ENCODE results near the gene INTS1. TPM values are rescaled to one million over a fixed set of nuclear protein-coding genes. Genes with fewer than 3 reads are reported as not detected.
A peak's percentile ranks its signal among the peaks of the same experiment; 100 is the strongest.

The INTS1 gene
- total RNA-seq, 2 donors from 2014 or later = 79.0 to 153 TPM

DNA sequence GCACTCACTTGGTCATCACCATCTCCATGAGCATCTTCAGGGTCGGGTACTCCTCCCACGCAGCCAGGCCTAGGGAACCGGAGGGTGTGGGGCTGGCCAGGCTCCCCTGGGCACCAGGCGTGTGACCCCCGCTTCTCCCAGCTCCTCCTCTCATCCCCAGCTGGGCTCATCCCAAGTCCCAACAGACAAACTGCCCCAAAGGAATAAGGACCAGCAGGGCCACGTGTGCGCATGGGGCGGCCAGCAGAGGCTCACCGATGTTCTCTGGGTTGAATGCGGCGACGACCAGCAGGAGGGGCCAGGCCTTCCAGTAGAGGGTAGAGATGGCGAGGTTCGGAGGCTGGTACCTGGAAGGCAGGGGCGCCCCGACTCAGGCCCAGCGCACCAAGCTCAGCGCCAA lies 14.9 kb downstream of the INTS1 start:
- Mint-ChIP-seq H3K27ac (no peak overlapping the region), H3K9me3 (no peaks in the 10 kb centered on the region), H3K4me1 (ENCODE audit: low read depth in 2 of 2) (peaks cover 0 to 6% of the 10 kb centered on the region in 2 donors), H3K27me3 (no peaks in the 10 kb centered on the region), H3K36me3 (peaks cover 6% of the 10 kb centered on the region), H3K4me3 (no peak overlapping the region)
- ATAC-seq (no peak), DNase-seq (ENCODE audit: low spot score) (no peak)

DNA sequence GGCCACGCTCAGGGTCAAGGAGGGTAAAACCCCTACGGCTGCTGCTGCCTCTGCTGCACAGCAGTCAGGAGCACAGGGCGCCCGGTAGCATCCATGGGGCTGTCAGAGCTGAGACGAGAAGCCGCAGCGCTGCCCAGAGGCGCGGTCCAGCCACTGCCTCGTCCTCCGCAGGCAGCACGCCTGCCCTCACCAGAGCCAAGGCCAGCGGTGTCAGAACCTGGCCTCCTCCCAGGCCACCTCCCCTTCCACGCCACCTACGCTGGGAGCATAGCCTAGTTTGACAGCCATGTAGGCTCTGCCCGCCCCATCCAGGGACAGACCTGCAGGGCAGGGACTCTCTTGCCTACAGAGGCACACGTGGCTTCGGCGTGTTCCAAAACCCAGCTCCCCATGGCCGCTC lies 16.2 kb downstream of the INTS1 start:
- H3K27me3 Mint-ChIP-seq = no peaks in the 10 kb centered on the region
- H3K36me3 Mint-ChIP-seq = peaks cover 6% of the 10 kb centered on the region
- no peak for DNase-seq (ENCODE audit: low spot score)
- no peak overlapping the region for H3K27ac Mint-ChIP-seq
- H3K4me3 Mint-ChIP-seq = no peak overlapping the region
- peaks cover 0 to 6% of the 10 kb centered on the region in 2 donors for H3K4me1 Mint-ChIP-seq (ENCODE audit: low read depth in 2 of 2)
- H3K9me3 Mint-ChIP-seq = no peaks in the 10 kb centered on the region
- ATAC-seq = peak in 1 of 2 donors; percentile 4

DNA sequence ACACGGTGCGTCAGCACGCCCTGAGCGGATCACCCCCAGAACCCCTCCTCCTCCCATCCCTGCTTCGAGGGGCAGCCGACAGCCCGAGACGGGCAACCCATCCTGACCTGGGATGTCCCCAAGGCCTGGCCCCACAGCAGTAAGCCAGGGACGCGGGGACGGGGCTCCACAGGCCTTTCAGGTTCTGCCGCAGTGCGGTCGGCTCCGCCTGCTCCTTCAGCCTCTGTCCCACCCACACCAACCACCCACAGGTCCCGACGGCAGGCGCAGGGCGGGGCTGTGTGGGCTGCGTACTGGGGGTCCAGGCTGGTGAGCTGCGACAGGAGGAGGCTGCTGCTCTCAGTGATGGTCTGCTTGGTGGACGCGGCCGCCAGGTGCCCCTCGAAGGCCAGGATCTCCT lies 16.7 kb downstream of the INTS1 start:
- H3K36me3 Mint-ChIP-seq = peaks cover 3% of the 10 kb centered on the region
- no peak overlapping the region for H3K4me3 Mint-ChIP-seq
- no peak for ATAC-seq
- peaks cover 0 to 6% of the 10 kb centered on the region in 2 donors for H3K4me1 Mint-ChIP-seq (ENCODE audit: low read depth in 2 of 2)
- DNase-seq (ENCODE audit: low spot score) = no peak
- no peaks in the 10 kb centered on the region for H3K9me3 Mint-ChIP-seq
- no peaks in the 10 kb centered on the region for H3K27me3 Mint-ChIP-seq
- no peak overlapping the region for H3K27ac Mint-ChIP-seq

DNA sequence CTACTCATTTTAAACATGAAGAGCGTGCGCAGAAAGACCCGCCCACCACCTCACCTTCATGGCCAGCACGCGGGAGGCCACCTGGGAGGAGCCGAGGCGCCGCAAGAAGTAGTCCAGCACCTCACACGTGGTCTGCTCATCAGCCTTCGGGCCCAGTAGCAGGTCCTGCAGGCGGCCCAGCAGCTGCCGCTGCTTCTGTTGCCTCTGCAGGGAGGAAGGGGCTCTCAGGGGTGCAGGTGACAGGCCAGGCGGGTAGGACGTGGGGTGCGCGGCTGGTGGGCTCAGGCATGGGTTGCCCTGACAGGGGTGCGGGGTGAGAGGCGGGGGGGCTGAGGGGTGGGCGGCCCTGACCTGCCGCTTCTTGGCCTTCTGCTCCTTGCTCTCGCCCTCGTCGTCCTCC lies 17.6 kb downstream of the INTS1 start:
- Mint-ChIP-seq H3K4me3 (no peak overlapping the region), H3K4me1 (ENCODE audit: low read depth in 2 of 2) (peaks cover 0 to 6% of the 10 kb centered on the region in 2 donors), H3K9me3 (no peaks in the 10 kb centered on the region), H3K27ac (no peak overlapping the region), H3K36me3 (no peaks in the 10 kb centered on the region), H3K27me3 (no peaks in the 10 kb centered on the region)
- ATAC-seq (no peak), DNase-seq (ENCODE audit: low spot score) (no peak)

DNA sequence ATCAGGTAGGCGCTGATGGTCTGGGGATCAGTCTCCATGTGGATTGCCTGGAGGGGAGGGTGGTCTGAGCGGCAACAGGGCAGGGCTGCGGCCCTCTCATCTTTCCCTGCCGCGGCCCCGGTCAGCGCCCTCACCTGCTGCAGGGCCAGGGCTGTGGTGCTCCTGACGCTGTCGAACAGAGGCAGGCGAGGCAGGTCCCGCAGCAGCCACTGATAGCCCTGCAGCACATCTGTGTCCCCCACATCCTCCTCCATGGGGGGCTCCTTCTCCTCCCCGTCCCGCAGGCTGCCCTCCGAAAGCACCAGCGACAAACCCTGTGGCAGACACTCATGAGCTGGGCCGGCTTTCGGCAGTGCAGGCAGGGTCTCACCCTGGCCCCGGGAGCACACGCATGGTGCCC lies 19.0 kb downstream of the INTS1 start:
- H3K36me3 Mint-ChIP-seq = no peaks in the 10 kb centered on the region
- H3K4me3 Mint-ChIP-seq = no peak overlapping the region
- no peaks in the 10 kb centered on the region for H3K9me3 Mint-ChIP-seq

DNA sequence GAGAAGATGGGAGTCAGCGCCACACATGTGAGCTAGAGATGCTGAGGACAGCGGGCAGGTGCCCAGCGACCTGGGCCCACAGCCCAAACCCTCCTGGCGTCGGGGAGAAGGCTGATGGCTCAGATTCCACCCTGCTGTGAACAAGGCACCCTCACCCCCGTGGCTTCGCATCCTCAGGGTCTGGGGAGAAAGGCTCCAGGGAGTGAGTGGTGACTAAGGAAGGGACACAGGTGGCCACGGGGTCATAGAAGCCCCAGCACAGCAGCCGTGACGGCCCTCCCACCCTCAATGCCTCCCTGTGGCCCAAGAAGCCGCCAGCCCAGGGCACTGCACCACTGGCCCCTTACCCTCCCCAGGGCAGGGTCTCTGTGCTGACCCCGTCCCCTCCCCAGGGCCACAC lies 19.6 kb downstream of the INTS1 start:
- H3K36me3 Mint-ChIP-seq = no peaks in the 10 kb centered on the region

More for the DNA sequence above, 19.0 kb downstream of the INTS1 start:
- Mint-ChIP-seq H3K27me3 (no peaks in the 10 kb centered on the region), H3K27ac (no peak overlapping the region), H3K4me1 (ENCODE audit: low read depth in 2 of 2) (peaks cover 0 to 6% of the 10 kb centered on the region in 2 donors)
- ATAC-seq (no peak), DNase-seq (ENCODE audit: low spot score) (no peak)

DNA sequence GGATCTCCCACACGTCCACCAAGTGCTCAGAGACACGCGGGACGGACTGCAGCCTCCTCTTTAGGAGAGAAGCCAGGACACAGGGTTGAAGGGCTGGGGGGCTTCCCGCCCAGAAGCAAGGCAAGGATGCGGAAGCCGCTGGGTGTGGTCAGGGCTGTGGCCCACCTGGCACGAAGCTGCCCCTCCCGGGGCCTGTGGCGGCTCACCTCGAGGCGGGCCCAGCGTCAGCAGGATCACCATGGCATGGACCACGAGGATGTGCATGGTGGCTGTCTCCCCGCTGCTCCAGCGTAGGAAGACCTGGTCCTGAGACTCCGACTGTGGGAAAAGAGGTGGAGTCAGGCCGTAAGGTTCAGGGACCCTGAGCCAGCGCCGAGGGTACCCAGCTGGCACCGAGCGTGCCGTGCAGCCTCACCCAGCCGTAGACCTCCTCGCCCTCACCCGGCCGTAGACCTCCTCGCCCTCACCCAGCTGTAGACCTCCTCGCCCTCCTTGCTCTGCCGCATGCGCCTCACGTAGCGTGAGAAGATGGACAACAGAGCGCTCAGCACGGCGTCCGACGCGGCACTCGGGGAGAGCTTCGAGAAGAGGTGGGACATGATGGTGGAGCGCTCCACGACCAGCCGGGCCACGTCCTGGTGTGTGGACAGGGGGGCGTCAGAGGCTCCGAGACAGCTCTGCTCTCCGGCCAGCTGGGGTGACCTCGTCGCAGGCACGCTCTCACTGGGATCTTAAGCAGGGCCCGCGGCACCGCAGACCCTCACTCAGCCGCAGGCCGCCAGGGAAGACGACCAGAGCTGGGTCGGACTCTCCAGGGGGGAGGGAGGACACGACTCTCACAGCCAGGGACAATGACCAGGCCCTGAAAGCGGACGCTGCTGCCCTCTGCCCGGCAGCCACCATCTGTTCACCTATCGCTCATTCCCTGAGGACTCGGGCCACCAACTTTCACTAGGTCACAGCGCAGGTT lies 20.4 kb downstream of the INTS1 start:
- DNase-seq (ENCODE audit: low spot score) = no peak
- Mint-ChIP-seq H3K27ac (no peak overlapping the region), H3K27me3 (no peaks in the 10 kb centered on the region), H3K4me3 (no peak overlapping the region), H3K9me3 (no peaks in the 10 kb centered on the region), H3K4me1 (ENCODE audit: low read depth in 2 of 2) (peaks cover 0 to 6% of the 10 kb centered on the region in 2 donors), H3K36me3 (no peaks in the 10 kb centered on the region)
- ATAC-seq = no peak

More for the DNA sequence above, 19.6 kb downstream of the INTS1 start:
- no peak overlapping the region for H3K27ac Mint-ChIP-seq
- ATAC-seq (no peak), DNase-seq (ENCODE audit: low spot score) (no peak)
- H3K4me3 Mint-ChIP-seq = no peak overlapping the region
- H3K27me3 Mint-ChIP-seq = no peaks in the 10 kb centered on the region
- no peaks in the 10 kb centered on the region for H3K9me3 Mint-ChIP-seq
- peaks cover 0 to 6% of the 10 kb centered on the region in 2 donors for H3K4me1 Mint-ChIP-seq (ENCODE audit: low read depth in 2 of 2)

DNA sequence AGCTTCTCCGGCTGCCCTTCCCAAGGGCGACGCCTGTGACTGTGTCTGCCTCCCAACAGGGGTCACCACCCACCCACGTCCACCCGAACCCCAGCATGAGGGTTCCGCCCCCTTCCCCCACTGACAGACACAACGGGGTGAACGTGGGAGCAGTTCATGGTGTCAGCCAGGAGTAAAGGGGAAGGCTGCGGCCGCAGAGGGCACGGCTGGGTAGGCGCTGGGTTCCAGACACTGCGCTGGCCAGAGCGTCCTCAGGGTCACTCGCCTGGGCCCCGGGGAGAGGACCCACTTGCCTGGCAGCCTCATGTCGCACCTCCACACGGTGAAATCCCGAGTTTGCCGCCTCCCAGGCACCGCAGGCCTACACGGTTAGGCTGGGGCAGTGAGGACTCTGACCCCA lies 21.1 kb downstream of the INTS1 start:
- Mint-ChIP-seq H3K27ac (no peak overlapping the region), H3K27me3 (no peaks in the 10 kb centered on the region), H3K36me3 (no peaks in the 10 kb centered on the region), H3K4me1 (ENCODE audit: low read depth in 2 of 2) (no peaks in the 10 kb centered on the region), H3K9me3 (no peaks in the 10 kb centered on the region), H3K4me3 (no peak overlapping the region)
- ATAC-seq (no peak), DNase-seq (ENCODE audit: low spot score) (no peak)

DNA sequence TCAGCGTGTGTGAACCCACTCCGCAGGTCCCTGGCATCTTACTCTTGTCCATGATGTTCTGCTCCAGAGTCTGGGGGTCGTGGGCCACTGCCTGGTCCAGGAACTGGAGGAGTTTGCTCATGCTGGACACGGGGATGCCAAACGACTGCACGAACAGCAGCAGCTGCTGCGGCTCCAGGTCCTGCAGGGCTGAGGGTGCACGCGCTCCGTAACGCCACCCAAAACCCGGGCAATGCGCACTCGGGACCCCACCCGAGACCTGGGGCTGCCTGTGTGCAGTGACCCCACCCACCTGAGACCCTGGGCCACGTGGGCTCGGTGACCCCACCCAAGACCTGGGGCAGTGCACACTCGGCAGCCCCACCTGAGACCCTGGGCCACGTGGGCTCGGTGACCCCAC lies 22.9 kb downstream of the INTS1 start:
- Mint-ChIP-seq H3K27me3 (no peaks in the 10 kb centered on the region), H3K27ac (no peak overlapping the region), H3K4me3 (no peak overlapping the region), H3K4me1 (ENCODE audit: low read depth in 2 of 2) (no peaks in the 10 kb centered on the region), H3K9me3 (no peaks in the 10 kb centered on the region), H3K36me3 (no peaks in the 10 kb centered on the region)
- ATAC-seq = no peak
- DNase-seq (ENCODE audit: low spot score) = no peak

DNA sequence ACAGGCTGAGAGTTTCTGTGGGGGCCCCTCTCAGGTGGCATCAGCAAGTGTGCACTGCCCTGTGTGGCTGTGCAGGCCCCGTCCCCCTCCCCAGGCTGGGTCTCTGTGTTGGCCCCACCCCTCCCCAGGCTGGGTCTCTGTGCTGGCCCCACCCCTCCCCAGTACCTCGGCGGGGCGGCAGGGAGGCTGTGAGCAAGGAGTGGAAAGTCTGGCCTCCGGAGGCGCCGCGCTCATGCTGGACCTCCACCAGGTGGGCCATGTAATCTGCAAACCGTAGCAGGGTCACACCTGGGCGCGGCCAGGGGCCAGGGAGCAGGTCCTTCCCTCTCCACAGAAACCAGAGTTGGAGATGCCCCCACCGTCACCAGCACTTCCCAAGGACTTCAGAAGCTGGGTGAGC lies 23.5 kb downstream of the INTS1 start:
- no peak overlapping the region for H3K4me3 Mint-ChIP-seq
- H3K36me3 Mint-ChIP-seq = no peaks in the 10 kb centered on the region
- H3K27ac Mint-ChIP-seq = no peak overlapping the region
- DNase-seq (ENCODE audit: low spot score) (no peak), ATAC-seq (no peak)
- no peaks in the 10 kb centered on the region for H3K27me3 Mint-ChIP-seq
- H3K9me3 Mint-ChIP-seq = no peaks in the 10 kb centered on the region
- H3K4me1 Mint-ChIP-seq (ENCODE audit: low read depth in 2 of 2) = no peaks in the 10 kb centered on the region

DNA sequence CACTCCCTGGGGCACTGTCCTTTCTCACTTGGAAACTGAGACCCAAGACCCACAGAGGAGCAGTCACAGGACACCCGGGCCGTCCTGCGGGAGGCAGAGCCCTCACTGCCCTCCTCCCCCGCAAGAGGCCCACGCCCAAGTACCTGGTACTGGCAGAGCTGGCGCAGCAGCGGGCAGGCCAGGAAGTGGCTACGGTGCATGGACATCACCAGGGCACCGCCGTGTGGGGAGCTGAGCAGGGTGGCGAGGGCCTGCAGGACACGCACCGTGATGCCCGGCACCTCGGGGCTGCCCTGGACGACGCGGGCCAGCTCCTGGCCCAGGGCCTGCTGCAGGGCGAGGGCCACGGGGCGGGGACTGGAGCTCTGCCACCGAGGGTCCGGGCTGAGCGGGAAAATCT lies 24.9 kb downstream of the INTS1 start:
- H3K27me3 Mint-ChIP-seq = no peaks in the 10 kb centered on the region
- H3K4me3 Mint-ChIP-seq = no peak overlapping the region
- no peaks in the 10 kb centered on the region for H3K4me1 Mint-ChIP-seq (ENCODE audit: low read depth in 2 of 2)
- DNase-seq (ENCODE audit: low spot score) (no peak), ATAC-seq (no peak)
- no peaks in the 10 kb centered on the region for H3K36me3 Mint-ChIP-seq
- no peaks in the 10 kb centered on the region for H3K9me3 Mint-ChIP-seq
- H3K27ac Mint-ChIP-seq = no peak overlapping the region

DNA sequence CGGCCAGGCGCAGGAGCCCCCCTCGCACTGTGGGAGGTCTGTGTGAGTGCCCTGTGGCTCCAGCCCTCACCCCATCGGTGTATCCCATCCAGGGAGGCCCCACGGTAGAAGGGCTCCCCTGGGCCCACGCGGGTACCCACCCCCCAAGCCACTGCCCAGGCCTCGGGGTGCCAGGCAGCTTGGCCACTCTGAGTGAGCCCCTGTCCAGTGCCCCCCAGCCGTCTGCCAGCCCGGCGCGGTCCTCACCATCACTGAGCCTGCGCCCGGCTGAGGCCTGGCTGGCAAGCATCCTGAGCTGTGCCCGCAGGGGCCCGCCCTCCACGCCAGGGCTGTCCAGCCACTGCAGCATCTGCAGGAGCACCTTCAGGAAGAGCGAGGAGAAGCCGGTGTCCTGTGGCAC lies 25.7 kb downstream of the INTS1 start:
- no peaks in the 10 kb centered on the region for H3K36me3 Mint-ChIP-seq
- ATAC-seq (no peak), DNase-seq (ENCODE audit: low spot score) (no peak)
- no peak overlapping the region for H3K4me3 Mint-ChIP-seq
- no peaks in the 10 kb centered on the region for H3K9me3 Mint-ChIP-seq
- no peak overlapping the region for H3K27ac Mint-ChIP-seq
- H3K4me1 Mint-ChIP-seq (ENCODE audit: low read depth in 2 of 2) = no peaks in the 10 kb centered on the region
- H3K27me3 Mint-ChIP-seq = no peaks in the 10 kb centered on the region

DNA sequence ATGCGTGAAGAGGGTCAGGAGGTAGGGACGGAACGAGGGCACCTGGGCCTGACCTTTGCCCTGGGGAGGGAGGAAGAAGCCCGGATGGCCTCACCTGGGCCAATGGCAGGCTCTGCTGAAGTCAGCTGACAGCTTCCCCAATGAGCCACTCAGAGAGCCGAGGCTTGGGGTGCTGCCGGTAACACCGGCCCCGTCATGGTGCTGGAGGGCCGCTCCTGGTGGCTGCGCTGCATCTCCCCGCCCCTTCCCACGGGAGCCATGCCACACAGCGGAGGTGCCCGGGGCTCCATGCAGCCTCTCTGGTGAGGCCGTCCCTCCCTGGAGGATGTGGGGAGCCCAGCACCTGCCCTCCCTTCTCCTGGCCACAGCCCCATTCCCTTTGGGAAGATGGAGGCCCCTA lies 27.3 kb downstream of the INTS1 start:
- Mint-ChIP-seq H3K27ac (no peak overlapping the region), H3K27me3 (no peaks in the 10 kb centered on the region), H3K4me3 (no peak overlapping the region), H3K9me3 (no peaks in the 10 kb centered on the region), H3K36me3 (no peaks in the 10 kb centered on the region), H3K4me1 (ENCODE audit: low read depth in 2 of 2) (no peaks in the 10 kb centered on the region)
- no peak for DNase-seq (ENCODE audit: low spot score)
- no peak for ATAC-seq

DNA sequence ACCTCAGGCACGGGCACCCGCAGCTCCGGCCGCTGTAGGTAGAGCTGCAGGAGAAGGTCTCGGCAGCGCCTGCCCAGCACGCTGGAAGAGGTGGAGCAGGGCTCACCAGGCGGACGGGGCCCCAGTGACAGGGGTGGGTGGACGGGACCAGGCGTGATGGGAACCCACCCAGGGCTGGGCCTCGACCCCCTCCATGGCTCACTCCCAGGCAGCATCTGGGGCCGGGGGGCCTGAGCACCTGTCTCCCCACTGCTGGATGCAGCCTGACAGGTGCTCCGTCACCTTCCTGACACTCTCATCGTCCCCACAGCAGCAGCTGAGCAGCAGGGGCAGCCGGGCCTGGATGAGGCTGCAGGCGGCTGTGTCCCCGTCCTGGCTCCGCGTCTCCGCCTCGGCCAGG lies 28.2 kb downstream of the INTS1 start:
- Mint-ChIP-seq H3K4me1 (ENCODE audit: low read depth in 2 of 2) (no peaks in the 10 kb centered on the region), H3K4me3 (no peak overlapping the region), H3K36me3 (no peaks in the 10 kb centered on the region)

DNA sequence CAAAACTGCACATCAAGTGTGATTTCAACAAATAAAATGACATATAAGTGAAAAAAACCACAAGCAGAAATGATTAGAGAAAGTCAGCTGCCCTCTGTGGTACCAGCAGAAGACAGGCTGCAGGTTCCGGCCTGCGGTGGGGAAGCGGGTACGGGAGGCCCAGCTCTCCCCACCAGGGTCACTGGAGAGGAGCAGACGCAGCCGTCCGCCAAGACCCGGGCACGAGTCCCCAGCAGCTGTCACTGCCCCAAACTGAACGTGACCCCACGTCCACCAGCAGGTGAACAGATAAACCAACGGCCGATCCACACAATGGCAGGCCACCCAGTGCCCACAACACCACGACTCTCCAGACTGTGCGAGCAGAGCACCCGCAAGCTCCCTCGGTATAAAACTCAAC lies 28.8 kb downstream of the INTS1 start:
- DNase-seq (ENCODE audit: low spot score) (no peak), ATAC-seq (no peak)
- H3K4me1 Mint-ChIP-seq (ENCODE audit: low read depth in 2 of 2) = no peaks in the 10 kb centered on the region
- no peaks in the 10 kb centered on the region for H3K9me3 Mint-ChIP-seq
- no peak overlapping the region for H3K4me3 Mint-ChIP-seq
- no peaks in the 10 kb centered on the region for H3K36me3 Mint-ChIP-seq
- no peak overlapping the region for H3K27ac Mint-ChIP-seq
- H3K27me3 Mint-ChIP-seq = no peaks in the 10 kb centered on the region

More for the DNA sequence above, 28.2 kb downstream of the INTS1 start:
- Mint-ChIP-seq H3K27me3 (no peaks in the 10 kb centered on the region), H3K27ac (no peak overlapping the region), H3K9me3 (no peaks in the 10 kb centered on the region)
- no peak for DNase-seq (ENCODE audit: low spot score)
- no peak for ATAC-seq

All from natural killer cell treated with Interleukin-12 subunit alpha and Interleukin-12 subunit beta and Interleukin-15 and Interleukin-18, amount 100 ng/mL, for 72 hours (primary cell).